Measurements from ENCODE around the gene STRAP.
"Not testable (repeated sequence)": the region's sequence is repeated elsewhere in the genome, so short reads cannot be mapped to it uniquely, and the experiment has no call there.

GRCh38 chr12:15874556-15875145, 7.5 kb upstream of the STRAP start:
- TF ChIP-seq POLR2A (IDR thresholded peaks at IDR 0.05), result not testable (repeated sequence)
- TF ChIP-seq, protein P1, sequence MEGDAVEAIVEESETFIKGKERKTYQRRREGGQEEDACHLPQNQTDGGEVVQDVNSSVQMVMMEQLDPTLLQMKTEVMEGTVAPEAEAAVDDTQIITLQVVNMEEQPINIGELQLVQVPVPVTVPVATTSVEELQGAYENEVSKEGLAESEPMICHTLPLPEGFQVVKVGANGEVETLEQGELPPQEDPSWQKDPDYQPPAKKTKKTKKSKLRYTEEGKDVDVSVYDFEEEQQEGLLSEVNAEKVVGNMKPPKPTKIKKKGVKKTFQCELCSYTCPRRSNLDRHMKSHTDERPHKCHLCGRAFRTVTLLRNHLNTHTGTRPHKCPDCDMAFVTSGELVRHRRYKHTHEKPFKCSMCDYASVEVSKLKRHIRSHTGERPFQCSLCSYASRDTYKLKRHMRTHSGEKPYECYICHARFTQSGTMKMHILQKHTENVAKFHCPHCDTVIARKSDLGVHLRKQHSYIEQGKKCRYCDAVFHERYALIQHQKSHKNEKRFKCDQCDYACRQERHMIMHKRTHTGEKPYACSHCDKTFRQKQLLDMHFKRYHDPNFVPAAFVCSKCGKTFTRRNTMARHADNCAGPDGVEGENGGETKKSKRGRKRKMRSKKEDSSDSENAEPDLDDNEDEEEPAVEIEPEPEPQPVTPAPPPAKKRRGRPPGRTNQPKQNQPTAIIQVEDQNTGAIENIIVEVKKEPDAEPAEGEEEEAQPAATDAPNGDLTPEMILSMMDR (IDR thresholded peaks at IDR 0.05), result not testable (repeated sequence)

All from tibial nerve (tissue), 3 donors.